GM12892 (cell line): Measurements from ENCODE around the gene AOPEP.

Source experiments
- DNase-seq: peaks from one replicate; pipeline ENCODE4 v3.0.0; 2011; ENCODE audit not compliant: insufficient read length
- FAIRE-seq: peaks from 2 replicates; lab custom pipeline; 2011; peaks lifted over from hg19 to GRCh38; lab: Jason Lieb, UNC
- POLR2A ChIP-seq: IDR thresholded peaks from 2 replicates; pipeline ENCODE4 v1.6.1; 2011; ENCODE audit warnings: low read depth, low read length, control low read depth
- POLR2AphosphoS5 ChIP-seq: IDR thresholded peaks from 2 replicates; pipeline ENCODE4 v1.6.1; 2011; ENCODE audit warnings: low read depth, low read length, control low read depth
- TAF1 ChIP-seq: IDR thresholded peaks from 2 replicates; pipeline ENCODE4 v1.6.1; 2011; ENCODE audit warnings: low read depth, mild to moderate bottlenecking, control low read depth, low read length, borderline replicate concordance

The AOPEP gene

DNA sequence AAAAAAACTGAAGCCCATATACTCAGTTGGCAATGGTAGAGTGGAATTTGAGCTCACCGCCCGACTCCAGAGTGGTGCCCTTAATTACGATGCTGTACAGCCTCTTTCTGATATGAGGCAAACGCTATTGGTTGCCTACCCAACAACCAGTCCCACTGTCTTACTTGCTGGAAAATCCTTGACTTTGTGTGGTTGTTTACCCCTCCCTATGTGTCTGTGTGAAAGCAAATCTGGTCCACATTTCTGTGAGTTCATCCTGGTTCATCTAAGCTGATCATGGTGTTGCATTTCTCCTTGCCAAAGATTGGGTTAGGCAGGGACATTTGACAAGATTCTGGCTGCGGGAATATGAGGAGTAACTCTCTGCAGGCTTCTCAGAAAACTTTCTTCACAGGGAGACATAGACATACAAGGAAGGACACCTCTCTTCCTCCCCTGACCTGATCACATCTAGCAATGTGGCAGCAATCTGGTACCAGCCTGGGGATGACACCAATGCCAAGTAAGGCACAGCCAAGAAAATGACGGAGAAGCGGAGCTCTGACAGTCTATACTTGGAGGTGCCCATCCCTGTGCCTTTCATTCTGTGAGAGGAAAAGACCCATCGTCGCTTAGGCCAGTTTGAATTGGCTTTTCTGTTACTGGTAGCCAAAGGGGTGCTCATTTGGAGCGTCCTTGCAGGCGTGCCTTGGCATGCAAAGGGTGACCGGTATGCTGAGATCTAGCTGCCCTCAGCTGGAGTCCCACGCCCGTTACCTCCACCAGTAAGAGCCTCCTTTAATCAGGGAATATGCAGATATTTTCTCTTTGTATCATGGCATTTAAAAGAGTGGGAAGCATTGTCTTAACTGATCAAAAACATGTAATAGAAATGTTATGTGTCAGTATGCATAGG lies 124.3 kb downstream of the AOPEP start:
- DNase-seq (no peak), FAIRE-seq (no peak)
- TF ChIP-seq POLR2AphosphoS5 (no peak), POLR2A (no peak), TAF1 (no peak)

DNA sequence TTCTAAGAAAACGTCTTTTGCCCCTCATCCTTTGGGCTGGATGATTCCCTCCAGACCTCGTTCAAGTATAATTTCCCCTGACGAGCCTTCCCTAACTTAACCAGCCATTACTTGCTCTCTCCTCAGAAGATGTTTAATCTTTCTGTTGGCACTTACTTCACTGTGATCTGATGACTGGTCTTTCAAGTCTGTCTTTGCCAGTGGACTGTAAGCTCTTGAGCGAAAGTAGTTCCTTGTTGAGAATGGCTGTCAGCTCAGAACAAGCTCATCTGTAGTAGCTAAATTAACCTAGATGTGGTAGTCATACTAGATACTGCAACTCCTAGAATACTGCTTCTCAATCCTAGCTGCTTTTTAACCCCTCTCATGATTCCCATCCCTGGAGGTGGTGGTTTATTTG lies 125.0 kb downstream of the AOPEP start:
- TF ChIP-seq POLR2A (no peak), POLR2AphosphoS5 (no peak), TAF1 (no peak)
- FAIRE-seq (no peak), DNase-seq (no peak)

GRCh38 chr9:94851892-94852291 lies 125.4 kb downstream of the AOPEP start:
- no peak for DNase-seq
- TF ChIP-seq POLR2AphosphoS5, result no peak
- no peak for TF ChIP-seq POLR2A
- TF ChIP-seq TAF1, result no peak
- FAIRE-seq, result no peak

DNA sequence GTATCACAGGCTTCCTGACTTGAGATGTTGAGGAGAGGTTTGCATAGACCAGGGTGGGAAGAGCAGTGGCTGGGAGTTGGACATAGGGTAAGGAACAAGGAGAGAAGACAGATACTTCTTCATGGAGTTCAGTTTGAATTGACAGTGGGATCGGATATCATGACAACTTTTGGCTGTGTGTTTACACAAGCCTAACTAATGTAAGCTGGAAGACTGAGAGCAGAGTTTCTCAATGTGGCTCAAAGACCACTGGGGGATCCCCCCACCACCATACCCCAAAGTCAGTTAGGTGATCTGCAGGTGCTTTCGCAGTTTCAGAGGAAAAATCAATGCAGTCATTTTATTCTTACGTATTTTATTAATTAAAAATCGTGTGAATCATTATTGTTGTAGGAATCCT lies 125.9 kb downstream of the AOPEP start:
- TF ChIP-seq TAF1, result no peak
- DNase-seq (no peak), FAIRE-seq (no peak)

- TF ChIP-seq POLR2A, result no peak
- TF ChIP-seq POLR2AphosphoS5, result no peak
- no peak for TF ChIP-seq TAF1
- FAIRE-seq, result no peak
- no peak for DNase-seq
These were observed 127.4 kb downstream of the AOPEP start for GRCh38 chr9:94853887-94854286.

- TF ChIP-seq POLR2A (no peak), TAF1 (no peak), POLR2AphosphoS5 (no peak)
- DNase-seq (no peak), FAIRE-seq (no peak)
These were observed 129.4 kb downstream of the AOPEP start for GRCh38 chr9:94855903-94856302.

DNA sequence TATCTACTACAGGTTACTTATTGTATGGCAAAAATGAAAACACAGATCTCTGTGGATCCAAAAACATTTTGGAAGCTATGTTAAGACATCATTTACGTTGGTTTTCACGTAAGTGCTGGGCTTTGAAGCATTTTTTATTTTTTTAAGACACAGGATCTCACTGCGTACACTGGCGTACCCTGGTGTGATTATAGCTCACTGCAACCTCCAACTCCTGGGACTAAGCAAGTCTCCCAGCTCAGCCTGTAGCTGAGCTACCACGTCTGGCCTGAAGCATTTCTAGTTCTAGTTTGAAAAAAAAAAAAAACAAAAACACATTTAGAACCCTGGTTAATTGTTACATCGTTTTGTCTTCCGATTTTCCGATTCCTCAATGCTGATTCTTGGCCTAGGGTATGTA lies 131.3 kb downstream of the AOPEP start:
- no peak for TF ChIP-seq POLR2AphosphoS5
- TF ChIP-seq POLR2A, result no peak
- TF ChIP-seq TAF1, result no peak
- FAIRE-seq (no peak), DNase-seq (no peak)

DNA sequence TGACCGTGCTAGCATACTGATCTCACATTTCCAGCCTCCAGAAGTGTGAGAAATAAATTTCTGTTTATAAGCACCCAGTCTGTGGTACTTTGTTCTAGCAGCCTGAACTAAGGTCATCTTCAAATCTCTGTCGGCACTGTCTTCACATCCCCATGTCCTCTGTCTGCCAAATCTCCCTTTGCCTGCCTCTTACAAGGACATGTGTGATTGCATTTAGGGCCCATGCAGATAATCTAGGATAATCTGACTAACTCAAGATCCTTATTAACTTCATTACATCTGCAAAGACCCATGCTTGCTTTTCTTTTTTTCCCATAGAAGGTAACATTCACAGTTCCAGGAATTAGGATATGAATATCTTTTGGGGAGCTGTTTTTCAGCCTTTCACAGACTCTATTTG lies 132.7 kb downstream of the AOPEP start:
- no peak for DNase-seq
- TF ChIP-seq TAF1 (no peak), POLR2AphosphoS5 (no peak), POLR2A (no peak)
- FAIRE-seq, result no peak

DNA sequence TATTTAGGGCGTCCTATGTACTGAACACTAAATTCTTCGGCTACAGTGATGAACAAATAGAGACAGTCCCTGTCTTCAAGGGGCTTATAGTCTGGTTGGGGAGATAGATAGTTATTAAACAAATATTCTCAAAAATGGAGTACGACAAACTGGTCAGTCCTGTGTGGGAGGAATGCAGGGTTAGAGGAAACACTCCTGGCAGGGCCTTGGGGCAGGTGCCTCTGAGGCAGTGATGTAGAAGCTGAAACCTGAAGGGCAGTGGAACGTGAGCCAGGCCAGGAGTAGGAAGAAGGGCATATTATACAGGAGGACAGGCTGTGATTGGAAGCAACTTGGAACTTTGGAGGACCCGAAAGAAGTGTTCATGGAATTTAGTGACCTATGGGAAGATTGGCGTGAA lies 133.4 kb downstream of the AOPEP start:
- TF ChIP-seq TAF1 (no peak), POLR2A (no peak), POLR2AphosphoS5 (no peak)
- no peak for FAIRE-seq
- no peak for DNase-seq

- no peak for TF ChIP-seq TAF1
- TF ChIP-seq POLR2AphosphoS5, result peak; percentile 63; the same call in 1 of the 2 replicates
- peak; percentile 65 for DNase-seq
- FAIRE-seq, result peak; percentile 93
These were observed 134.4 kb downstream of the AOPEP start for GRCh38 chr9:94860678-94861588.

DNA sequence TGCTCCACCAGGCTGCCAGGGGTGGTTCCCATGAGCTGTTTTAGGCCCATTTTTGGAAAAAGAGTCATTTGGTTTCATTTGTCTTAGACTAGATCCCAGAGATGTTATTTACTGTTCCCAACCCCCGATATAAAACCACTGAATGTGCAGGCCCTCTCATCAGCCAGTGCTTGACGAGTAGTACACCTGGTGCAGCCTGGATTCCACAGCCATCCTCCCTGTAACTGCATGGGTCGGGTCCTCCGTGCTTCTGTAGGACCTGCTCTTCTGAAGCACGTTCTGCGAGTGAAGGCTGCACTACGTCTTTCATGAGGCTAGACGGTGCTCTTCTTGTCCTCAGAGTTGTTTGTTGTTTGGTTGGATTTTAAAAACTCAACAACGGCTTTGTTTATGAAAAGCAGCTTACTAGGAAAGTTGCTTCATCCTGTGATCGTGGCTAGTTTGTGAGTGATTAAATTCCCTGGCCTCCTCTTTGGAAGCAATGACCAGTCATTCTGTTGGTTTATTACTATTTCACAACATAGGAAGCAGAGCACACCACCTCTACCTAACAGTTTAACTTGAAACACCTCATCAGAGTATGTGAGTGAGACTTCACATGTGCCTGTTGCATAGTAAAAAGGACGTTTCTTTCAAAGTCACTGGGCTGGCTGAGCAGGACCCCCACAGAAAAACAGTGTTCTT lies 135.2 kb downstream of the AOPEP start:
- FAIRE-seq, result no peak
- no peak for DNase-seq
- TF ChIP-seq TAF1 (no peak), POLR2A (no peak), POLR2AphosphoS5 (no peak)
